Endometrial microvascular endothelial cells (primary cell): ENCODE data around the gene SNX14. TPM values are rescaled to one million over a fixed set of nuclear protein-coding genes. Genes with fewer than 3 reads are reported as not detected.

Source experiments
- in situ Hi-C: cut with HindIII; loops from 2 replicates; pipeline ENCODE4 v1.10.0; 2017; ENCODE audit warnings: low sequenced_read_pairs, low pct_unique_long_range_greater_than_20kb; ENCODE audit errors: inconsistent ontology term
- total RNA-seq: library from RNA; depleted of rRNA; stranded (reverse); fragments of >200 nt; gene quantifications from one replicate; pipeline ENCODE4 v1.2.3, GENCODE V29; 2015; ENCODE audit errors: inconsistent ontology term

SNX14 gene
- total RNA-seq, 1 donor from 2014 or later, result 150 TPM

DNA sequence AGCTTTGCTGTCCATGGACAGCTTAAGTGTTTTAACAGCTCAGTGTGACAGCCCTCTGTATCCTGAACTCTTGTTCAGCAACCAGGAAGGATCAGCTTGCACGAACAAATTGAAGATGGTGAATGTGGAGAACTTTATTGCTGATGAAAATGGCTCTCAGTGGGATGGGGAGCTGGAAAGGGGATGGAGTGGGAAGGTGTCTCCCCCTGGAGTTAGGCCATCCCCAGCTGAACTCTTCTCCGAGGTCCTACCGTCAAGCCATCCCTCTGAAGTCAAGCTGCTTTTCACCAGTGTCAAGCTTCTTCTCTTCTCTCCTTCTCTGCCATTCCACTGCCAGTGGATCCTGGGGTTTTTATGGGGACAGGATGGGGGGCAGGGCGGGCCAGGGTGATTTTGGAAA lies 117.1 kb downstream of the SNX14 start:
- in situ Hi-C loops, result no loop called here

DNA sequence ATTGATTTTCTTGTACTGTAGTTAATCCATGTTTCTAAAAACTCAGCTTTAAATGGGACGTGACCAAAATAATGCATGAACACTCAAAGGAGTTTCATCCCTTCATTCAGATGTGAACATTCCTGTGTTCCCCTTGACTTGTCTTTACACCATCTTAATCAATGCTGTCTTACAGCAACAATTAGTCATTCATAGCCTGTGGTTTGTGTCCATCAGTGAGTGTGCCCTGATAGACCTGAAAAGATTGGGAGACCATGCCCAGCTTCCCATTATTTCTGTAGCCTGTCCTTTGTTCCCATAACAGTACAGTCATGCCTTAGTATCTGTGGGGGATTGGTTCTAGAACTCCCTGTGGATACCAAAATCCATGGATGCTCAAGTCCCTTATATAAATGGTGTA lies 119.9 kb downstream of the SNX14 start:
- in situ Hi-C loops, result loop anchor here (25.0 kb wide), 1 partner anchor 111 kb away; no protein-coding TSS in a partner anchor

DNA sequence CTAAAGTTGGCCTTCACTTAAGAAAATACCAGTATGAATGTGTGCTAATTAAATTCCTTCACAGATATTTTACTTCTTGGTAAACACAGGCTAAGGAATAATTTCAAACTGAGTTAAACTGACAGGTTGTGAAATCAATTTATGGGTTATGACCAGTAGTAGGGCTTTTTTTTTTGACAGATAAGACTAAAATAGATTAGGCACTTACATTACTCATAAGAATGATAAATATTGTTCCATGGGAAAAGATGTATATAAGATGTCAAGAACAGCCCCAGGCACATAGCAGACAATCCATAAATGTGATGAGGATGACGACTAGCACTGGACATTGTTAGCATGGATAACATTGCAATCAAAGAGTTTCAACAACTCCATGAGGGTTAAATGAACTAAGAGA lies 120.9 kb downstream of the SNX14 start:
- in situ Hi-C loops, result loop anchor here (25.0 kb wide), 1 partner anchor 110 kb away; no protein-coding TSS in a partner anchor

DNA sequence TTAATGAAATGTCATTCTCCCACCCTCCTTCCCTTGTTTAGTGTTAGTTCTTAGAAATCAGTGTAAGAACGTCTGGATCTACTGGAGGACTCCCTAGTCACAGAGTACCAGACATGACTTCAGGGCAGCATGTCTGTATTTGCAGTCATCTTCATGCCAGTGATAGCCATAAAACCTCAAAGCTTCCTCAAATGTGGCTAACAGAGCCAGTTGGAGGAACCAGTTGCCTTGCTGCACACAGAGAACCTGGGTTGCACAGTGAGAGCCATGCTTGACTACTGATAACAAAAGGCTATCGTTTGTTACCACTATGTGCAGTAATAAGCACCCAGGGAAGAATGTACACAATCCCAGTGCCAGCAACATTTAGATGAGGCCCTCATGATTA lies 123.6 kb downstream of the SNX14 start:
- in situ Hi-C loops, result loop anchor here (25.0 kb wide), 1 partner anchor 108 kb away; no protein-coding TSS in a partner anchor

DNA sequence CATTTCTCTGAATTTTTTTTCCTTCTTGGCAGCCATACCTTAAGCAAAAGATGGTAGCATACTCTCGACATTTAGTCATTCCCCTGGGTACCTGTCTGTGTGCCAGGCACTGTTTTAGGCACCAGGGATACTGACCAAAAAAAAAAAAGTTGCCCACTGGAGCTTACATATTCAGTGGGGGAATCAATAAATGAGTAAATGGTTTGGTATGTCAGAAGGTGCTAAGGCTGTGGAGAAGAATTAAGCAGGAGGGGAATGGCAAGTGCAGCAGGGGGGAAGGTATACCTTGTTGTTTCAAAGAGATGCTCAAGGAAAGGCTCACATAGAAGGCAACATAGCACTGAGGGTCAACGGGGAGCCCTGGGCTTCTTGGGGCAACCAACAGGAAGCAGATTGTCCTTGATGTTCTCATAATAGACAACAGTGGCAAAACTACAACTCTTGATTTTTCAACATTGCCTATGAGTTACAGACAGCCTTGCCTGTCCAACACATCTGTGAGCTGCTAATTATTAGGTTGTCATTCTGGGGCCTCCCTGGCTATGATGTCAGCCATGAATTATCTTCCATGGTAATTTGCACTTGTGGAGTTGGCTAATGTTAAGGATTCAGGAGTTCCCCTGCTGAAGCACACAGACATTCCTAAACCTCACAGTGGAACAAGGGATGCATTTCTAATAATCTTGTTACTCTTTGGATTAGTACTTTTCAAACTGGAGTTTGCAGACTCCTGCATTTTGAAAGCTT lies 124.2 kb downstream of the SNX14 start:
- in situ Hi-C loops, result loop anchor here (25.0 kb wide), 1 partner anchor 107 kb away; no protein-coding TSS in a partner anchor

DNA sequence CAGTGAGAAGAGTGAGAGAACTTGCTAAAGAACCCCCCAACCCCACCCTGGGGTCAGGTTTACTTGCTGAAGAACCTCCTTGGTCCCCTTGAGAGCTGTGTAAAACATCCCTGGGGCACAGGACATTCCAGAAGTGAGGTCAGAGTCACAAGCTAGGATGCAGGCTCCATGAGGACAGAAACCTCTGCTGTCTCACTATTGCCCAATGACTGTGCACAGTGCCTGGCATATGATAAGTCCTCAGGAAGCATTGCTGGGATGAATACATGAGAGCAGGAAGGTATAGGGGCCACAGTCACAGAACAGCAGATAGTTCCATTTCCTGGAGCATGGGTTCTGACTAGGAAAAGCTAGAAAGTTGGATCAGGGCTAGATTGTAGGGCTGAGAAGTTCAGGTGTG lies 125.3 kb downstream of the SNX14 start:
- in situ Hi-C loops, result loop anchor here (25.0 kb wide), 1 partner anchor 106 kb away; no protein-coding TSS in a partner anchor

DNA sequence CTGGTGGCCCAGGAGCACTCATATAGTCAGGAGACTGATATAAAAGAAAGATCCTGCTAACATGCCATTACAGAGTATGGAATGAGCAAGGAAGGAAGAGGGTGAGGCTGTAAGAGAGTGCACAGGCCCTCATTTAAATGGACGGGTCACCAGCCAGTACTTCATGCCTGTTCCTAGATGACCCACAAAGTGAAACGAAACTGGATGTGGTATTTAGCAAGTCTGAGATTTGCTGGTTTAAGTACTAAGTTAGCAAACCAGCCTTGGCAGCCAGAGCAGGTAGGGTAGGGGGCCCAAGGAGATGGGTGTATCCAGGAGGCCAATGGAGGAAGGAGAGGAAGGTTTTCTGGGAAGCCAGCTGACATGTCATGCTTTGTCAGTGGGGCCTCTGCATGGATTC lies 127.9 kb downstream of the SNX14 start:
- in situ Hi-C loops, result loop anchor here (25.0 kb wide), 1 partner anchor 103 kb away; no protein-coding TSS in a partner anchor

DNA sequence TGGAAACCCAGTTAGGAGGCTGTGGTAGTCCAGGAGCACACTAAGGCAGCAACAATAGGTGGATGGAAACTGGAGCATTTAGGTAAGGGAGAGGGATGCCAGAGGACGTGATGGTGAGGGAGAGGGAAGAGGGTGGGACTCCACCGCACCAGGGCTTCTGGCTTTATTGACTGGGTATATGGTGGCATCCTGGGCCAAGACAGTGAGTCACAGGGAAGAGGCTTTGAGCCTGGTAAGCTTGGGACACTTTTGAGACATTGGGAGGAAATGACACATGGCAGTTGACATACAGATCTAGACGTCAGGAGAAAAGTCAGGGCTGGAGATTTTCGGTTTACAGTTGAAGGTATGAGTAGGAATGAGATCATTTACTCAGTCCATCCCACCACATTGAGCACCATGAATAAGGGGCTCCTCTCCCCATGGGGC lies 128.9 kb downstream of the SNX14 start:
- in situ Hi-C loops, result loop anchor here (25.0 kb wide), 1 partner anchor 102 kb away; no protein-coding TSS in a partner anchor

DNA sequence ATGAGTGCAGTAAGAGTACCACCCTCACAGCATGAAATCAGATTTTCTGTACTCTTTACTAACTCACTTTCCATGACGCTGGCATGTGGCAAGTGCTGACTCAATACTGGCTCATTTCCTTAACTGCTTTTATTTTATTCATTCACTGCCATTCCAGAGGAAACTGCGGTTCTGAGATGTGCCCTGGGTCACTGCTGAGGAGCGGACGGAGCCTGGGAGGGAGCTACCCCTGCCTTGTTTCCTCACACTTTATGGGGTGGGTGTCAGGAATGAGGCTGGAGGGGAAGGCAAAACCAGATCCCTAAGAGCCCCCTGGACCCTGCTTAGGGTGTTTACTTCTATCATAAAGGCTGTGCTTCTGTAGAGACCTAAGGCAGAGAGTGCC lies 129.4 kb downstream of the SNX14 start:
- in situ Hi-C loops, result loop anchor here (25.0 kb wide), 1 partner anchor 102 kb away; no protein-coding TSS in a partner anchor

DNA sequence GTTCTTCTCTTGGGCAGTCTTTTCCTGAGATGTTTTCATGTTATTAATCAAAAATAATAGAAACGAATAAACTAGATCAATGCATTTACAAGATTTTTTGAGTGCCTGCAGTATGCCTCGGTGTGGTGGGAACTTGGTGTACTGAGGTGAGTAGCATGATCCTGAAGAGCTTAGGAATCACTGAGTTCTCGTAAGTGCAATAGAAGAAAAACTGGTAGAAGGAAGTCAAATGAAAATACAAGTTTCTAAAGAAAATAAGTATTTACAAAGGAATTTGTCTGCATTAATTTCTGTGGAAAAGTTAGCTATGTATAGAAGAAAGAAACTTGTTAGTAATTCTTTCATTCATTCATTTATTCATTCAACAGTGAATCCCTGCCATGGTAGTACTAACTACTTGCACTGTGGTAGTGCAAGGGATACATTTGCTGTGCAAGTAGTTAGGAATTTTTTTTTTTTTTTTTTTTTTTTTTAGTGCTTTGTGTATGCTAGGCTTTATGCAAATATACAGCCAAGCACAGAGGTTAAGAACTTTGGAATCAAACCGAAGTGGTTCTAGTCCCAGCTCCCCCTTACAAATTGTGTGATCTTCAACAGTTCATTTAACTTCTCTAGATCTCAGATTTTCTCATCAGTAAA lies 129.9 kb downstream of the SNX14 start:
- in situ Hi-C loops, result loop anchor here (25.0 kb wide), 1 partner anchor 101 kb away; no protein-coding TSS in a partner anchor

DNA sequence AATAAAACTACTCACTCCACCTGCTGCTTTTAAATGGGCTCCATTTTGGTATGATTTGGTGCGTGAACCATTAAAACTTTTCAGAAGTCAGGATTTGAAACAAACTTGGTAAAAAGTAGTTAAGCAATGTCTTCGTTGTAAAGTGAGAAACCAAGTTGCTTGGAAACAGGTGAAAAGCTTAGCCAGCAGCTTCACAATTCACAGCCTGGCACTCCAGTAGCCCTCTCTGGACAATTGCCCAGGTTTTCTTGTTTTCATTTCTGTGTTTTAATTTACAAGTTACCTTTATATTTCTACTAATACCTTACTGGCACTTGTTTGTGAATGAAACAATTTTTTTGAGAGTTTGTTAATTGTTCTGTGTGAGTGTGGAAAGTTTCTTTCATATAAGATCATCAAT lies 131.0 kb downstream of the SNX14 start:
- in situ Hi-C loops, result loop anchor here (25.0 kb wide), 1 partner anchor 100 kb away; no protein-coding TSS in a partner anchor

DNA sequence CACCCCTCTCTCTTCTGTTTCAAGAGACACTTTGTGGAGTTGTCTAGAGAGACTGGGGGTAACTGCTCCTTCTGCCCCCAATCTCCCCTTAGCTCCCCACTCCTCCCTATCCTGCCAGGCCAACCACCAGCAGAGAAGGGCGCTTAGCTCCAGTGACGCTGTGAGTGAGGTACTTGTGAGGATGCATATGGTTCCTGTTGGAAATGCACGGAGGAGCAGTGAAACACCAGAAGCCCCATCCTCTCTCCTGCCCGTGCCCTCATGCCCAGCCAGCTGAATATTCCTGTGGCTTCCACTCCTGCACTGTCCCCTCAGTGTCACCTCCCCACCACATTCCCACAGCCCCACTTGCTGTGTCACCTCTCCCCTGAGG lies 131.9 kb downstream of the SNX14 start:
- in situ Hi-C loops, result loop anchor here (25.0 kb wide), 1 partner anchor 99 kb away; no protein-coding TSS in a partner anchor

DNA sequence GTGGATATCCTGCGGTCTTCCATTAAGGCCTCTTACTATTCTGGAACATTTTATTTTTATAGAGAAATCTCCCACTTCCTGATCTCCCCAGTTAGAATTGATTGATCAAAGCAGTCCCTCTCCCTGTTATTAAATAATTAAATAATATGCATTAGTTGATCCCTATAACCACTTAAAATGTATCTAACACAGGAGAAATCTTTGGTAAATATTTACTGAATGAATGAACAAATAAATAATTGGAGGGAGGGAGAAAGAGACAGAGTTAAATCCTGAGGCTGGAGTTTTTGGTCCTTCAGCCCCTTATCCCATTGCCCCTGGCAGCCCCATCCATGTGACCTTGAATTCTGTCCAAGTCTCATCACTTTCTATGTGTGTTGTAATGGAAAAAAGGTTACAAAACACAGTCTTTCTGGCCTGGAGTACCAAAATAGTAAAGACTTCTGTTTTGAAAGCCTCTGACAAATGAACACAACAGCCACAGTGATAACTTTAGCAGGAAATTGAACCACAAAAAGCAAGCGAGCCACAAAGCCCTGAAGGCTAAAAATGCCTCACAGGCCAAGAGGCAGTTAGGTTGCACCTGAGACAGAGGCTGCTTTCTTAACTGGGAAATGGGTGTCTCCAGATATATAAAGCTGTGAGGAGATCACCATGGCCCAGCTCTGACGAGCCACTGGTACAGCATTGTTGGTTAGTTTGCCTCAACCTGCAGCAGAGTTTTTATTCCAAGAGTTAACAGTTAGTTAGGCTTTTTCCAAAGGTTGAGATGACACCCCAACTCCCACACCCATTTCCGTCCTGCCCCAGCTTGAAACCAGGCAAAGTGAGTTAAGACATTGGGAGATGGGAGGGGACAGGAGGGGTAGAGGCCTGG lies 132.5 kb downstream of the SNX14 start:
- in situ Hi-C loops, result loop anchor here (25.0 kb wide), 1 partner anchor 99 kb away; no protein-coding TSS in a partner anchor

DNA sequence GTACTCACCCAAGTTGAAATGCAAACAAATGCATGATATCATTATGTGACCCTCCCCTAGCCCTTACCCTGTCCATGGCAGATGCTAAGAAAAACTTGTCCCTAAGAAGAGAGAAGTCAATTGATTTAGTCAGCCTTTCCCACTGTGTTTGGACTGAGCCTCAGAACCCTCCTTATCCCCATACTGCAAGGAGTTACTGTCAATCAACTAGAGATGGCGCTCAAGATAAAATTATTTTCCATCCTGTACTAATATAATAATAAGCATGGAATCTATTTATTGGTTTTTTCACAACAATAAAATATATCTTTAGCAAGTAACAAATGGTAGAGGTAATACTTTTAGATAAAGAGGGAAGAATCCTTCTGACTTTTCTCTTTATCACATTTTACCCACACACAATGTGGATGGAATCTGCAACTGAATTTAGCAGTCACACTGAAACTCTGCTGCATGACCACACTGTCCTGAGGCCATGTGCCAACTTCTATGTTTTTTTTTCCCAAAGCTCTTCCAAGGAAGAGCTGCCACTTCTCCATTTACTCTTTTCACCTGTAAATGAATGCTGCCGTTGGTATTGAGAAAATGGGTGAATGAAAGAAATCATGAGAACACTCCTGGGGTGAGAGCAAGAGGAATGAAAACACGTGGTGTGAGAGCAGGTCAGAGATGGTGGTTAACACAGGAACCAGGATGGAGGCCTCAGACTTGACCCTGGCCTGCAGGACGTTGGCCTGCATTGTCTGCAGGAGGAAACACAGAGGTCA lies 133.3 kb downstream of the SNX14 start:
- in situ Hi-C loops, result loop anchor here (25.0 kb wide), 1 partner anchor 98 kb away; no protein-coding TSS in a partner anchor

DNA sequence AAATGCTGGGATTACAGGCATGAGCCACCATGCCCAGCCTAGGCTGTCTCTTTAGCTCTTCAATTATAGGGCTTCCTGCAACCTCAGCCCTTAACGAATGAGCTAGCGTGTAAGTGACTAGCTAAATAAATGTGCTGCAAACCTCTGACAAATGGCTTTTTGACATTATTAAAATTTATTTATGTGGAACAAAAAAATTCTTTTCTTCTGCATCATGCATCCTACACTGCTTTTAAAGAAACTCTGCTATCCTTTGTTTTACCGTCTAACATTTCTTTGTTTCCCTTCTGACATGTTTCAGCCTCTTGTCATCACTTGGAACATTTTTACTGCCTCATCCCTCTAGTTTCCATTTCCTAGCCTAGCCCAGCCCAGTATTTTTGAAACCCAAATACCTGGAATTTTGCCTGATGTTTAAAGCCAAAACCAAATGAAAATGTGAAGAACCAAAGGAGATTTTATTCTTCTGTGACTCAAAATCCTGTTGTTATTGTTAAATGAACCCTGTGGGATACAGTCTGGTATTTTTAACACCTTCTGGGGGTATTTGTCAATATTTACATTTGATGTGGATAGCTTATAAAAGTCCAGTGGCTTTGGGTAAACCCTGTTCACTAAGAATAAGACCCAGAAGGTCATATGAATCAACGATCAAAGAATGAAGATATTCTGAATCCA lies 134.3 kb downstream of the SNX14 start:
- in situ Hi-C loops, result loop anchor here (25.0 kb wide), 1 partner anchor 97 kb away; no protein-coding TSS in a partner anchor

DNA sequence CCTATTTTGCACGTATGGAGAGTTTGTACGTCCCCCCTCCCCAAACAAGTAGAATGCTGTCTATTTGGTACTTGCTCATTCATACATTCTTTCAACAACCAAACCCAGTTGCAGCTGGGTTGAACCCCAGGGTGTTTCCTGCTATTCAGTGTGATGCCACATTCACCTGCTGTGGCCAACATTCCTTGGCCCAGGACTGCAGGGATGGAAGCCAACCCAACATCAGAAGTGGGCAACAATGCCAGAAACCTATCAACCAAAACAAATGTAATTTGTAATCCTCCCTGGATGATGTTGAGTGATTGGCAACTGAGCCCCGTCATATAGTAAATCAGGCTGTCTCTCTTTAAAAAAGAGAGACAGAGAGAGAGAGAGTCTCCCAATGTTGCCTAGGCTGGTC lies 134.9 kb downstream of the SNX14 start:
- in situ Hi-C loops, result loop anchor here (25.0 kb wide), 1 partner anchor 96 kb away; no protein-coding TSS in a partner anchor

DNA sequence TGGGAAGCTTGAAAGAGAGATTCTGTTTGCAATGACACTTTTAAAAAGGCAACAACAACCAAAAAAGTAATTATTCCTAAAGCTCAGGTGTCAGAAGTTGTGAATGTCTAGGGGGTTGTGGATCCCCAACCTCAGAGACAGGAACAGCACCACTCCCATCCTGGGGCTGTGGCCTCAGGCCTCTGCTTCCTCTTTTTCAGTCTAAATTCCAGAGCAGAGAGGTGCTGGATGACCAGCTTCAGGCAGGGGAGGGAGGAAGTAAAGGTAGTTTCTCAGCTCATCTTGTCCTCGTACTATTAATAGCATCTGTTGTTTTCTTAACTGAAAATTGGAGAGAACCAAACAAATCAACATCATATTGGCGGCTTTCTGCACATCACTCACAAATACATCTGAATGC lies 135.5 kb downstream of the SNX14 start:
- in situ Hi-C loops, result loop anchor here (25.0 kb wide), 1 partner anchor 96 kb away; no protein-coding TSS in a partner anchor
